Epithelial cell of esophagus (primary cell): ENCODE results near the gene HOMEZ.

Source experiments
- DNase-seq: peaks from one replicate; pipeline ENCODE4 v3.0.0; 2010; ENCODE audit warnings: low read depth
- H3K4me3 ChIP-seq: 2 replicates; pipeline ENCODE4 v1.5.1; 2011; ENCODE audit warnings: mild to moderate bottlenecking, low read length, control low read depth
- CTCF ChIP-seq: IDR thresholded peaks from 2 replicates; pipeline ENCODE4 v1.5.1; 2011; ENCODE audit warnings: low read depth, mild to moderate bottlenecking, low read length, control low read depth, inconsistent platforms; ENCODE audit not compliant: insufficient read depth; ENCODE audit errors: missing control alignments

HOMEZ gene

GRCh38 chr14:23299211-23299957 is 13.5 kb upstream of the HOMEZ start:
- TF ChIP-seq CTCF: peak; percentile 42
- H3K4me3 ChIP-seq: peak overlapping the region; percentile 7
- DNase-seq: peak; percentile 83

GRCh38 chr14:23297611-23298277 is 11.8 kb upstream of the HOMEZ start:
- no peak overlapping the region for H3K4me3 ChIP-seq
- no peak for TF ChIP-seq CTCF

GRCh38 chr14:23297096-23297495 is 11.2 kb upstream of the HOMEZ start:
- H3K4me3 ChIP-seq: no peak overlapping the region
- DNase-seq: no peak
- TF ChIP-seq CTCF: no peak

More at GRCh38 chr14:23297611-23298277, 11.8 kb upstream of the HOMEZ start:
- no peak for DNase-seq

- TF ChIP-seq CTCF: no peak
- no peak overlapping the region for H3K4me3 ChIP-seq
- DNase-seq: no peak
Observed at GRCh38 chr14:23296012-23296777, 10.3 kb upstream of the HOMEZ start.

- DNase-seq: peak; percentile 55
- no peak overlapping the region for H3K4me3 ChIP-seq
- TF ChIP-seq CTCF: peak; percentile 91
Observed at GRCh38 chr14:23294734-23295561, 9.0 kb upstream of the HOMEZ start.

- peak; percentile 37 for DNase-seq
- TF ChIP-seq CTCF: no peak
- H3K4me3 ChIP-seq: peak overlapping the region; percentile 77
Observed at GRCh38 chr14:23286902-23287479, 1.1 kb upstream of the HOMEZ start.
